K562 (cell line): Measurements from ENCODE around the gene WIPF3. TPM values are rescaled to one million over a fixed set of nuclear protein-coding genes. Genes with fewer than 3 reads are reported as not detected.

Experiments
- ATAC-seq: fragments of 200-7000 bp; cut with Tn5 transposase; 3 replicates; pipeline ENCODE4 v1.9.1; 2020; ENCODE audit warnings: moderate library complexity
- BruUV-seq: library from RNA; stranded (reverse); fragments of 400-500 nt; replicated peaks from 2 replicates; lab custom pipeline; 2021; lab: Mats Ljungman, UMichigan
- CTCF ChIA-PET: fragments of 300-600 bp; formaldehyde crosslinking; extraction: SDS; loops from one replicate; lab custom pipeline; 2021; ENCODE audit warnings: low intra/inter-chr PET ratio; lab: Yijun Ruan, JAX
- POLR2A ChIA-PET: fragments of 300-600, 350-650 bp; sonication (Branson Sonifier 250); formaldehyde crosslinking; extraction: SDS; loops from one replicate; lab custom pipeline; 2021; ENCODE audit warnings: antibody characterized with exemption, inconsistent platforms; lab: Yijun Ruan, JAX
- DNase-seq, 4 experiments: peaks; one replicate each; pipeline versions ENCODE4 v3.0.0 to v3.0.0-alpha.2; 2011 to 2018; ENCODE audit warnings: low spot score in 3 of 4, mixed read lengths in 3 of 4; ENCODE audit errors: extremely low read depth in 1 of 4
- FAIRE-seq: peaks from 2 replicates; lab custom pipeline; 2011; peaks lifted over from hg19 to GRCh38; lab: Jason Lieb, UNC
- H2AFZ ChIP-seq: 2 replicates; pipeline ENCODE4 v1.6.0; 2011; ENCODE audit warnings: low read depth, low read length, control low read depth, inconsistent platforms
- H3K27ac ChIP-seq: fragments of 200-600 bp; 3 replicates; pipeline ENCODE4 v1.8.0; 2011; ENCODE audit warnings: low read depth, mild to moderate bottlenecking, control low read depth, inconsistent platforms, low read length, moderate library complexity, mixed read lengths; ENCODE audit errors: extremely low read depth
- H3K27me3 ChIP-seq, 2 experiments: fragments of 300-600 bp in 1 of 2; 2 replicates in 1 of 2; 3 replicates in 1 of 2; pipeline versions ENCODE4 v1.6.0 to v1.8.0; 2011; ENCODE audit warnings: inconsistent platforms in 2 of 2, low read length in 2 of 2, mild to moderate bottlenecking in 1 of 2, mixed read lengths in 1 of 2, moderate library complexity in 1 of 2; ENCODE audit not compliant: control insufficient read depth in 2 of 2, insufficient read depth in 2 of 2
- H3K36me3 ChIP-seq: fragments of 300-600 bp; 3 replicates; pipeline ENCODE4 v1.8.0; 2011; ENCODE audit warnings: mild to moderate bottlenecking, low read length, inconsistent platforms; ENCODE audit not compliant: control insufficient read depth, insufficient read depth
- H3K4me1 ChIP-seq, 2 experiments: fragments of 200-600 bp in 1 of 2; replicated peaks in 1 of 2; 2 replicates in 1 of 2; 3 replicates in 1 of 2; pipeline versions ENCODE4 v1.5.1 to v1.8.0; 2011; ENCODE audit warnings: inconsistent platforms in 2 of 2, low read length in 2 of 2, mild to moderate bottlenecking in 1 of 2, mixed read lengths in 1 of 2, moderate library complexity in 1 of 2; ENCODE audit not compliant: control insufficient read depth in 2 of 2, insufficient read depth in 2 of 2
- H3K4me2 ChIP-seq: 2 replicates; pipeline ENCODE4 v1.6.1; 2011; ENCODE audit warnings: low read length, control low read depth, inconsistent platforms, mixed read lengths; ENCODE audit not compliant: insufficient read depth
- H3K4me3 ChIP-seq: fragments of 200-600 bp; sonication (generic), shearing (Covaris generic); 2 replicates; pipeline ENCODE4 v1.5.1; 2016; ENCODE audit warnings: control low read depth, inconsistent platforms
- H3K79me2 ChIP-seq: fragments of 200-600 bp; 3 replicates; pipeline ENCODE4 v1.8.0; 2011; ENCODE audit warnings: low read length, inconsistent platforms; ENCODE audit not compliant: control insufficient read depth, insufficient read depth
- H3K9ac ChIP-seq, 2 experiments: 2 replicates each; pipeline versions ENCODE4 v1.6.0 to v1.6.1; 2011; ENCODE audit warnings: low read depth in 2 of 2, low read length in 2 of 2, control low read depth in 1 of 2, inconsistent platforms in 1 of 2, mild to moderate bottlenecking in 1 of 2, mixed read lengths in 1 of 2; ENCODE audit not compliant: insufficient read depth in 1 of 2
- H3K9me1 ChIP-seq: one replicate; pipeline ENCODE4 v1.6.0; 2011; ENCODE audit warnings: inconsistent platforms, mild to moderate bottlenecking, low read length, moderate library complexity; ENCODE audit not compliant: control insufficient read depth, insufficient read depth
- H3K9me3 ChIP-seq: replicated peaks from 2 replicates; pipeline ENCODE4 v1.5.1; 2011; ENCODE audit warnings: low read depth, low read length, inconsistent platforms; ENCODE audit not compliant: control insufficient read depth, insufficient read depth
- H4K20me1 ChIP-seq: replicated peaks from 2 replicates; pipeline ENCODE4 v1.6.1; 2011; ENCODE audit warnings: low read length, inconsistent platforms, mixed read lengths; ENCODE audit not compliant: control insufficient read depth, insufficient read depth
- ARID3B ChIP-seq: fragments of 250-450 bp; sonication (Bioruptor Pico); IDR thresholded peaks from 2 replicates; pipeline ENCODE4 v1.4.0; 2020; ENCODE audit warnings: borderline replicate concordance
- DACH1 ChIP-seq: fragments of 450-650 bp; IDR thresholded peaks from 2 replicates; pipeline ENCODE4 v1.6.1; 2018; ENCODE audit not compliant: partially characterized antibody
- ELF4 ChIP-seq: fragments of 450-650 bp; formaldehyde crosslinking; IDR thresholded peaks from 2 replicates; pipeline ENCODE4 v1.4.0; 2022; ENCODE audit warnings: missing genetic modification characterization
- ESRRA ChIP-seq: fragments of 450-650 bp; IDR thresholded peaks from 2 replicates; pipeline ENCODE4 v1.6.1; 2014; ENCODE audit warnings: low read depth, mild to moderate bottlenecking, moderate library complexity, borderline replicate concordance
- ESRRB ChIP-seq: fragments of 250-450 bp; sonication (Bioruptor Pico); IDR thresholded peaks from 2 replicates; pipeline ENCODE4 v1.5.0; 2020; ENCODE audit warnings: mild to moderate bottlenecking, moderate library complexity, borderline replicate concordance
- GATA2 ChIP-seq: sonication (generic); formaldehyde crosslinking; IDR thresholded peaks from 2 replicates; pipeline ENCODE4 v1.4.0; 2020; ENCODE audit warnings: mild to moderate bottlenecking, missing genetic modification reagents
- PML ChIP-seq: IDR thresholded peaks from 2 replicates; pipeline ENCODE4 v1.6.1; 2012; ENCODE audit warnings: low read length, inconsistent platforms
- POLR3G ChIP-seq: IDR thresholded peaks from 2 replicates; pipeline ENCODE4 v1.6.1; 2011; ENCODE audit not compliant: insufficient read length, insufficient replicate concordance; ENCODE audit errors: extremely low read depth
- TCF3 ChIP-seq: sonication (generic); formaldehyde crosslinking; IDR thresholded peaks from 2 replicates; pipeline ENCODE4 v1.4.0; 2020; ENCODE audit warnings: mild to moderate bottlenecking, missing genetic modification reagents
- ZNF263 ChIP-seq: sonication (generic); formaldehyde crosslinking; IDR thresholded peaks from 2 replicates; pipeline ENCODE4 v1.8.0; 2022; ENCODE audit warnings: mild to moderate bottlenecking, missing genetic modification reagents, borderline replicate concordance
- ZNF655 ChIP-seq: fragments of 250-450 bp; sonication (Bioruptor Pico); IDR thresholded peaks from 2 replicates; pipeline ENCODE4 v1.5.0; 2021
- WGBS: fragments of 100-300 bp; shearing (Covaris generic); methylation state at CpG from one replicate; pipeline ENCODE4 v1.1.6; 2016; ENCODE audit warnings: low coverage, mixed read lengths; ENCODE audit not compliant: insufficient coverage; ENCODE audit errors: missing lambda C conversion rate; 5-methylcytosine and 5-hydroxymethylcytosine counted together
- in situ Hi-C: fragments of 300-500 bp; cut with MboI; formaldehyde crosslinking; loops from 4 replicates; pipeline ENCODE4 v1.15.0; 2018; ENCODE audit warnings: inconsistent platforms, mixed read lengths
- intact Hi-C: fragments of 100-400 bp; cut with micrococcal nuclease; formaldehyde crosslinking; loops from 2 replicates; pipeline ENCODE4 v1.14.2; 2022
- polyA plus RNA-seq, 8 experiments: library from polyadenylated mRNA; depleted of rRNA in 4 of 8; stranded (reverse) in 5 of 8; unstranded in 3 of 8; fragments of >200 nt; fragmentation: Nextera tagmentation in 2 of 8; fragmentation: Illumina TruSeq in 1 of 8; extraction: Ambion mirVana in 2 of 8; extraction: Trizol in 1 of 8; gene quantifications; 2 replicates each; pipeline versions ENCODE4 v1.2.1 to v1.2.3, GENCODE V29; 2011 to 2014; ENCODE audit warnings: inconsistent platforms in 1 of 8, missing spikeins in 1 of 8
- total RNA-seq, 7 experiments: library from RNA; depleted of rRNA in 6 of 7; stranded (reverse); fragments of >200 nt in 6 of 7; fragmentation: Illumina TruSeq in 2 of 7; extraction: Trizol in 2 of 7; gene quantifications; 2 replicates each; pipeline versions ENCODE4 v1.2.1 to v1.2.3, GENCODE V29; 2011 to 2021; ENCODE audit warnings: low replicate concordance in 1 of 7

Gene WIPF3
- total and polyA plus RNA-seq, 9 of the 15 experiments (the other 6 are each of a cell fraction or from before 2014, with no cell fraction given) = 0.18 to 3.2 (median 1.7) TPM

- ChIA-PET POLR2A (no interaction called here), CTCF (interaction anchor here (0.8 kb wide), 1 partner anchor 173 kb away, joined by 3 read pairs; no protein-coding TSS in a partner anchor)
- peaks cover 4% of the 10 kb centered on the region; the same call in 1 of the 2 replicates for H4K20me1 ChIP-seq
- H3K9ac ChIP-seq = no peak overlapping the region
- H3K27me3 ChIP-seq = peaks cover 0 to 15% of the 10 kb centered on the region in 2 experiments; a peak in 1 of 5 replicates
- H3K4me1 ChIP-seq = peaks cover 0 to 20% of the 10 kb centered on the region in 2 experiments; a peak in 3 of 5 replicates
- no peak overlapping the region for H3K27ac ChIP-seq
- H3K4me3 ChIP-seq = no peak overlapping the region
- in situ Hi-C loops (no loop called here), intact Hi-C loops (no loop called here)
- ATAC-seq (no peak), FAIRE-seq (no peak), DNase-seq (no peak)
- no peak overlapping the region for H2AFZ ChIP-seq
- no peaks in the 10 kb centered on the region for H3K36me3 ChIP-seq
- H3K9me1 ChIP-seq = no peaks in the 10 kb centered on the region
- no peak for TF ChIP-seq ESRRA
- no peak for TF ChIP-seq POLR3G
- TF ChIP-seq PML = no peak
- TF ChIP-seq ZNF263 (CRISPR knock-in tag) = no peak
- TF ChIP-seq DACH1 = no peak
- TF ChIP-seq TCF3 (CRISPR knock-in tag) = no peak
- TF ChIP-seq ZNF655 = no peak
- TF ChIP-seq ARID3B (CRISPR knock-in tag) = no peak
- TF ChIP-seq ELF4 (CRISPR knock-in tag) = no peak
- no peak for TF ChIP-seq ESRRB (CRISPR knock-in tag)
- no peak for TF ChIP-seq GATA2 (CRISPR knock-in tag)
- no peaks in the 10 kb centered on the region for H3K79me2 ChIP-seq
- H3K4me2 ChIP-seq = no peak overlapping the region
- BruUV-seq = TSS peak; percentile 48
- no peaks in the 10 kb centered on the region for H3K9me3 ChIP-seq
- 67% methylated on average over 7 of the region's 7 CpGs for WGBS
Observed at GRCh38 chr7:29808075-29808801, 1.9 kb downstream of the WIPF3 start.
